Femur (tissue), 1 donor: ENCODE results near the gene RPS16.

Experiments
- DNase-seq: peaks from one replicate; pipeline ENCODE4 v3.0.0-alpha.2; 2017

The RPS16 gene

GRCh38 chr19:39448271-39448670 is 12.5 kb upstream of the RPS16 start:
- no peak for DNase-seq

- DNase-seq, result no peak
These were observed 10.8 kb upstream of the RPS16 start for GRCh38 chr19:39446365-39447084.

GRCh38 chr19:39445196-39446111 is 9.7 kb upstream of the RPS16 start, which contains the start of gene SUPT5H:
Gene SUPT5H (plus strand): TSS chr19:39445582. CDS start chr19:39445891, 309 bp downstream.
- DNase-seq, result peak; percentile 98

- no peak for DNase-seq
These were observed 8.9 kb upstream of the RPS16 start for GRCh38 chr19:39444598-39445195.

GRCh38 chr19:39438270-39438934 is 2.7 kb upstream of the RPS16 start:
- DNase-seq, result no peak

- no peak for DNase-seq
These were observed 584 bp upstream of the RPS16 start for GRCh38 chr19:39436350-39436716.

- no peak for DNase-seq
These were observed 1.3 kb downstream of the RPS16 start for GRCh38 chr19:39434123-39435076.

GRCh38 chr19:39433480-39434079 is 2.2 kb downstream of the RPS16 start:
- DNase-seq, result no peak

GRCh38 chr19:39432677-39433025 is 3.1 kb downstream of the RPS16 start:
- no peak for DNase-seq

GRCh38 chr19:39430675-39431593 is 4.8 kb downstream of the RPS16 start:
- no peak for DNase-seq

GRCh38 chr19:39428283-39429112 is 7.3 kb downstream of the RPS16 start:
- peak; percentile 92 for DNase-seq

GRCh38 chr19:39427707-39428106 is 8.0 kb downstream of the RPS16 start:
- no peak for DNase-seq

- no peak for DNase-seq
These were observed 9.6 kb downstream of the RPS16 start for GRCh38 chr19:39426170-39426569.

GRCh38 chr19:39425744-39426143 is 10.0 kb downstream of the RPS16 start:
- no peak for DNase-seq

GRCh38 chr19:39424934-39425333 is 10.8 kb downstream of the RPS16 start:
- no peak for DNase-seq

- DNase-seq, result no peak
These were observed 12.3 kb downstream of the RPS16 start for GRCh38 chr19:39423258-39424086.

GRCh38 chr19:39422020-39422419 is 13.7 kb downstream of the RPS16 start:
- DNase-seq, result no peak

- DNase-seq, result no peak
These were observed 15.0 kb downstream of the RPS16 start for GRCh38 chr19:39420769-39421168.
